Omental fat pad (tissue), 4 donors: ENCODE results near the gene DHX35. TPM values are rescaled to one million over a fixed set of nuclear protein-coding genes. Genes with fewer than 3 reads are reported as not detected.
A peak's percentile ranks its signal among the peaks of the same experiment; 100 is the strongest.

Source experiments
- ATAC-seq: fragments of 150-250 bp; one replicate; pipeline ENCODE4 v1.9.1; 2016; ENCODE audit warnings: mild to moderate bottlenecking, moderate library complexity; ENCODE audit not compliant: low FRiP score
- DNase-seq: peaks from one replicate; pipeline ENCODE4 v3.0.0-alpha.2; 2019; ENCODE audit warnings: low spot score
- CTCF ChIP-seq, 3 donors: fragments of 450-650 bp; IDR thresholded peaks; one replicate each; pipeline ENCODE4 v1.5.1; 2016 to 2017; ENCODE audit warnings: antibody characterized with exemption in 3 of 3, mild to moderate bottlenecking in 3 of 3, moderate library complexity in 2 of 3
- total RNA-seq, 4 donors: library from RNA; depleted of rRNA; stranded (reverse); fragments of >200 nt; gene quantifications; one replicate each; pipeline ENCODE4 v1.1.0, GENCODE V29; 2016

The DHX35 gene
- total RNA-seq, 4 donors from 2014 or later, result 13.3 to 18.1 (median 15.5) TPM

- no peak for ATAC-seq
- DNase-seq, result no peak
- TF ChIP-seq CTCF (IDR thresholded peaks at IDR 0.05), result no peak
Observed at GRCh38 chr20:39075731-39076130, 113.6 kb downstream of the DHX35 start.

GRCh38 chr20:39076958-39077357, 114.8 kb downstream of the DHX35 start:
- DNase-seq, result no peak
- no peak for TF ChIP-seq CTCF (IDR thresholded peaks at IDR 0.05)
- no peak for ATAC-seq

GRCh38 chr20:39080326-39080725, 118.2 kb downstream of the DHX35 start:
- ATAC-seq (no peak), DNase-seq (no peak)
- TF ChIP-seq CTCF (IDR thresholded peaks at IDR 0.05), result no peak

GRCh38 chr20:39081255-39081654, 119.1 kb downstream of the DHX35 start:
- ATAC-seq (no peak), DNase-seq (peak; percentile 85)
- peak in 2 of 3 donors; percentile 33 to 40 for TF ChIP-seq CTCF (IDR thresholded peaks at IDR 0.05)

GRCh38 chr20:39082622-39083398, 120.7 kb downstream of the DHX35 start:
- ATAC-seq (no peak), DNase-seq (no peak)
- no peak for TF ChIP-seq CTCF (IDR thresholded peaks at IDR 0.05)

- no peak for DNase-seq
- no peak for ATAC-seq
- TF ChIP-seq CTCF (IDR thresholded peaks at IDR 0.05), result no peak
Observed at GRCh38 chr20:39083761-39084160, 121.6 kb downstream of the DHX35 start.

- DNase-seq, result no peak
- TF ChIP-seq CTCF (IDR thresholded peaks at IDR 0.05), result no peak
- no peak for ATAC-seq
Observed at GRCh38 chr20:39089029-39089428, 126.9 kb downstream of the DHX35 start.
